Limb (tissue), 2 donors: ENCODE data around the gene FMNL2.
"Not testable (repeated sequence)": the region's sequence is repeated elsewhere in the genome, so short reads cannot be mapped to it uniquely, and the experiment has no call there.

Source experiments
- DNase-seq, 2 donors: peaks; one replicate each; pipeline ENCODE4 v3.0.0-alpha.2; 2016; ENCODE audit errors: extremely low spot score in 2 of 2

The FMNL2 gene

DNA sequence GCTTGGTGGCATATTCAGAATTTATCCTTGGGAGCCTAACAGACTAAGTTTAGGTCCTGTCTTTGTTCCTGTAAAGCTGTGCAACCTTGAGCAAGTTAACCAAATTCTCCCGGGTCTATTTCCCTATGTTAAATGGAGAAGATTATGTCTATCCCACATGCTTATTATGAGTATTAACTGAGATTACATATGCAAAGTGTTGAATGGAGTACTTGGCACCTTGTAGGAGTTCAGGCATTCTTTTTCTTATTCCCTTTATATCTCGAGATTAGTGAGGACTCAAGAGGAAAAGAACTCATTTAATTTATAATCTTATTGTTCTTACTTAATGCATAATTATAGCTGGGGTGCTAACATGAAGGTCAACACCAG lies 184.6 kb downstream of the FMNL2 start:
- DNase-seq: no peak

DNA sequence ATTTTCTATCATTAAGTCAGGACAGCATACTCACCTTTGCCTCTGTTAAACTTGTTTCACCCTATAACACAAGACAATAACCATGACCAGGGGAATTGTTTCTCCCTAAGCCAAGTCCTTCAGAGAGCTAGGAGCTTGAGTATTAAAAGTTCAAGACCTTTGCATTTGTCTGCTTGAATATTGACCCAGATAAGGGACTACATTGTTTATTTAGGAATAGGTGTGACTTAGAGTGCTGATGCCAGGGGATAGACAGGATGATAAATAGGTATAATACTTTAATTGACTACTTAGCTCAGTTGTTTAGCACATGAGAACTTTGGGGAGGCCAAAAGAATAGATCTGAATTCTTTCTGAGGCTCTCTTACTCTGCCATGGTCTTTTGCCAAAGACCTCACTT lies 185.8 kb downstream of the FMNL2 start:
- no peak for DNase-seq

DNA sequence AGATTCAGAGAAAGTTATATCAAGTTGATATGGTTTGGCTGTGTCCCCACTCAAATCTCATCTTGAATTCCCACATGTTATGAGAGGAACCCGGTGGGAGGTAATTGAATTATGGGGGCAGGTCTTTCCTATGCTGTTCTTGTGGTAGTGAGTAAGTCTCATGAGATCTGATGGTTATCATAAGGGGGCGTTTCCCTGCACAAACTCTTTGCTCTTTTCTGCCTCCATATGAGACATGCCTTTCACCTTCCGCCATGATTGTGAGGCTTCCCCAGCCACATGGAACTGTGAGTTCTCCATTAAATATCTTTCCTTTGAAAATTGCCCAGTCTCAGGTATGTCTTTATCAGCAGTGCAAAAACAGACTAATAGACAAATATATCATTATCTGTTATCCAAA lies 187.5 kb downstream of the FMNL2 start:
- DNase-seq: not testable (repeated sequence)

DNA sequence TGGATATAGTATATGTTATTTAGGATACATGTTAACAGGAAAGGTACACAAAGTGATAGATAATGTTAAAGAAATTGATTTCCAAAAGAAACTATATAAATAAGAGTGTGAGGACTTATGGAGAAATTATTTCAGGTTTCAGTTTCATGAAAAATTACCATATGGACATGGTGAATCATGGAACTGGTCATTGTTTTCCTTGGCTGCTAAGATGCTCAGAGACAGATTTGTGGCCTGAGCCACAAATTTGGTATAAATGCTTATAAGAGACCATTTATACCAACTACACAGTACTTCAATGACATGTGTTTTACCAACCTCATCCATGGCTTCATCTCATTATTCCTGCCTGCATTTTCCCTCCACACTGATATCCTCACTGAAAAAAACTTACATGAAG lies 188.1 kb downstream of the FMNL2 start:
- no peak for DNase-seq

DNA sequence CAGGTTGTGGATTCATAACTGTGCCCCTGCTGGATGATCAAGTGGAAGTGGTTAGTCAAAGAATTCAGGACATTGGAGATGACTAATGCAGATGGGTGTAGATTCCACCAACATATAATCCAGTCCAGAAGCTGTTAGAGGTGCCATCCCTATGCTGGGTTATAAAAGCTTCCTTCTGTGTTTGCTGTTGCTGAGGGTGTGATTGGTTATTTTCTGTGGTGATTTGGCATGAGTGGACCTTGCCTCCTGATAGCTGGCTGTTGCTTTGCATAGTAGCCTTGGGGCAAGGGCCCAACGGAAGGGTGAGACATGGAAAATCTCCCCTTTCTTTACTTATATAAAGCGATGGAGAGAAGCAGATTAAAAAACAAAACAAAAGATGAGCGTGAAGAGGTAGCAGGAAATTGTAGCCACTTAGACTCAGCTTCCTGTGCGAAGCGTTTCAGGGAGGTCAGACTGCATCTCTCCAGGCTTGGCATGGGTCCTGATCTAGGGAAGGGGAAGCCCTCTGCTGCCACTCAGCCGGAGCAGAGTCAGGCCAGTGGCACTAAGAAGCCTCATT lies 190.4 kb downstream of the FMNL2 start:
- no peak for DNase-seq

DNA sequence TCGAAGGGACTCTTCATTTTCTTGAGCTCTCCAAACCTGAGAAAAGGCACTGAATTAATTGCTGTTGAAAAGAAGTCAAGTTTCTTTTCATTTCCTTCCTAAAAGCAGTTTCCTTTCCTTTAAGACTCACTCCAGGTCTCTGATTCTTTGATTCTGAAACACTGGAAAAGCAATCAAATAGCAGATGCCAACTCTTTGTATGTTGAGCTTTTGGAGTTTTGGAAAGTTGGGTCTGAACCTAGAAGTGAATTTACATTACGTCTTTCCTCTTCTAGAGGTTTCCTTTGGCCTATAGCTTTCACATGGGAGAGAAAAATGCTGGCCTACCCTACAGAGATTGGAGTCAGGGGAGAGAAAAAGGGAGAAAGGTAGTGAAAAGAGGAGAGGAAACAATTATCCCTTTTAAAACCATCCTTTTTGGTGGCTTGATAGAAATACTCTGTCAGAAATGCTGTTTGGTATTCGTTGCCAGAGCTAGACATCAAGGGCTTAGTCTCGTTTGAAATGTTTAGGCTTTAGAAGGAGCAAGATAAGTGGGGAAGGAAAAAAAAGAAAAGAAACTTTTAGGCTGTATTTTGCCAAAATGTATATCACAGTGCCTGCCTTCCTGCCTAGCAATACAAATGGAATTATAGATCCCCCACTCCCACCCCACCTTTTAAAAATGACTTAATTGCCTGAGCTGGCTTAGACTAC lies 194.6 kb downstream of the FMNL2 start:
- DNase-seq: peak in 1 of 2 donors; percentile 36

DNA sequence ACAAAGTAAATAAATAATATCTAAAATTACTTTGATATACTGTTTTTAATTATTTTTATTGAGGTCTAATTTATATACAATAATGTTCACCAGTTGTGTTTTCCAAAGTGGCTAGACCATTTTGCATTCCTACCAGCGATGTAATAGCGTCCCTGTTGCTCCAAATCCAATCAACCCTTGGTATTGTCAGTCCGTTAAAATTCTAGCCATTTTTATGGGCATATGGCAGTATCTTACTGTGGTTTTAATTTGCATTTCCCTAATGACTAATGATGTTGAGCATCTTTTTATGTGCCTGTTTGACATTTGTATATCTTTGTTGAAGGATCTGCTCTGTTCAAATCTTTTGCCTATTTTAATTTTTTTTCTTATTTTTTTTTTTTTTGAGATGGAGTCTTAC lies 197.3 kb downstream of the FMNL2 start:
- no peak for DNase-seq

DNA sequence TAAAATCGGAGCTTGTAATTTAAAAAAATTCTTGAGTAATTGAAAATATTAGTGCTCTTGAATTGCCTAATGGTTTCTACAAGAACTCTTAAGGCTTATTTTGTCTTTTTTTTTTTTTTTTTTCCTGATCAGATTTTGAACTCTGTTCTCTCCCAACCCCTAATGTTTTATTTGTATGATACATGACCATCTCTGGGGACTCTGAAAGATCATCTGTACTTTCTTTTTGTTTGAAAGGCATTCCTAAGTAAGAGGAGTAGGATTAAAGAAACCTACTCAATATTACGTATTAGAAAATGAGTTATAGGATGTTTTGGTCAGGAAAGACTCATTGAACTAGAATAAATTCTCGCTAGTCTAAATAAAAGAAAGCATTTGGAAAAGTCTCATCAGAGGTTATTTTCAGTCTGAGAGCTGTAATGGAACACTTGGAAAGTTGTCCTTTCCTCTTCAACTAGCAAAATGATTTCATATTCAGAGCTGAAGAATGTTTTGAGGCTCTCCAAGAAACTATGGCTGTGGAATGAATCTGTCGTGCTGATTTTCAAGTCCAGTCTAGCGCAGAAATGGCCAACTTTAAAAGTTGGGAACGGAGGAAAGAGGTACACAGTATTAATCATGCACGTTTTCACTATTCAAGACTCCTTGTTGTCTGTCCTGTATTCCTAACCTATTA lies 199.6 kb downstream of the FMNL2 start:
- peak in 1 of 2 donors; percentile 39 for DNase-seq

DNA sequence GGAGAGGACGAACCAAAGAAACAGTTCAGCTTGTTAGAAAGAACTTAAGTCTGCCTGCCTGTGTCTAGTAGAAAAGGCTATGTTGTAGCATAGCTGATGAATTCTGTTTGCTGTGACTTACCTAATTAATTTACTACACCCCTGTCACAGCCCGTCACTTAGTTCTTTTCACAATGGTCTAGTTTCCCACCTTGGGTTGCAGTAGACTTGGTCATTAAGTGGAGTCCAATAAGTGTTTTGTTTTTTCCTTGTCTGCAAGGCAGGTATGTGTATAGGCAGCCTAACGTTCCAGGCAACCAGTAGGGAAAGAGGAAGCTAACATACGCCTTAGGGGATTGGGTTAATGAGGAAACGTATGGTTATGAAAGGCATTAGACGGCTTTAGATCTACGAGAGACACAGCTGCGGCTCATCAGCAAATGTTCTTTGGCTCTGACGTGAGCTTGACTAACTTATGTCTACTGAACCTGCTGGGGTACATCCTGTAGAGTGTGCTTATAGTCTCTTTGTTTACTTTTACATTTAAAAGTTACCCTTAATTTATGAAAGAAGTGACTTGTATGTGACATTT lies 202.2 kb downstream of the FMNL2 start:
- peak in 1 of 2 donors; percentile 56 for DNase-seq

DNA sequence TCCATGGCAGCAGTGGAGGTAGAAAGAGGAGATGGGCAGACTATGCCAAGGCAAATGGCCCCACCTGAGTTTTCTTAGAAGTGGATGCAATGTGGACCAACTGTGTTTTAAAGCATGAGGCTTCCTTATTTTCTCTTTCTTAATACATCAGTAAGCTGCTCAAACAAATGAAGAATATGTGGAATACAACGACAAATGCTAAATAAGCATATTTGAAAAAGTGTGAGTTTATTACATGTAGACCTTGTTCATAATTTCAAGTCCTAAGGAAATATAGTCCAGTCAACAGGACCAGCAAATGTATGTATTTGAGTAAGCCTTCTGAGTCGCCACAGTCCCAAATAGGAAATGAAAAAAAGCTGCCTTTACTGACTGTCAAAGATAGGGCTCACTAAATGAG lies 204.4 kb downstream of the FMNL2 start:
- DNase-seq: no peak

DNA sequence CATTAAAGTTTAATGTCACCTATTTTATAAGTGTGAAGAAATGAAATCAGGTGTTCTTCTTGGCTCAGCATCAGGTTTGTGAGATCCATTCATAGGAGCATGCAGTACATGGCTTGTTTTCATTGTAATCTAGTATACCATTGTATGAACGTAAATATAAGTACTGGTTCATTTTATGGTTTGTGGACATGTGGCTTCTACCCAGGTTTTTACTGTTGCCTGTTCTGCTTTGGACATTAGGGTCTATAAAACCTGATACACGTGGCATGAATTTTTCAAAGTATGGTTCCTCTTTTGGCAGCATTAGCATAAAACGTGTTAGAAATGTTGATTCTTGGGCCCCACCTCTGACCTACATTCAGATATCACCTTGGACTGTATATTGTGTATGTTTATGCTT lies 206.7 kb downstream of the FMNL2 start:
- no peak for DNase-seq

DNA sequence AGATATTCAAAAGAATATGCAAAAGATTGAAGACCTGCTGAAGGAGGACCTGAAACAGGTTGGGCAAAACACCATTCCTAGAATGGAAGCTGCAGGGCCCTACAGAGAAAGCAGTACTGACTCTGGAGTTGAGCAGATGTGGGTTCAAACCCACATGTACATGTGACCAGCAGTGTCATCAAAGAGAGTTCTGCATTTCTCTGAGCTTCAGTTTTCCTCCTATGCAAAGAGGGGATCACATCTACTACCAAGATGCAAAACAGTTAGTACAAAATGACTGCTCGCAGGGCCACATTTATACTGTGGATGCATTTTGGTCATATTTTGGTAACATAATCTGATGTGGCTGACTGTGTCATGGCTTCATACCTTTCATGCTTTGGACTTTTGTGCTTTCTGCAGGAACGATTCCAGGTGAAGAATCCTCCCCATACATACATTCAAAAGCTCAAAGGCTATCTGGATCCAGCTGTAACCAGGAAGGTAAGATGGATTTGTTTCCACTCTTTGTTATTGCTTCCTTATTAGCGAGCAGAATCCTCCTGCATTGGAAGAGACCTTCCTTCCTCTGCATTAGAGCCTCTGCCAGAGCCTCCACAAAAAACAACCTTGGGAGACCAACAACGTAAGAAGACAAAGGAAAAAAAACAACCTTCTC lies 207.5 kb downstream of the FMNL2 start:
- DNase-seq: no peak

DNA sequence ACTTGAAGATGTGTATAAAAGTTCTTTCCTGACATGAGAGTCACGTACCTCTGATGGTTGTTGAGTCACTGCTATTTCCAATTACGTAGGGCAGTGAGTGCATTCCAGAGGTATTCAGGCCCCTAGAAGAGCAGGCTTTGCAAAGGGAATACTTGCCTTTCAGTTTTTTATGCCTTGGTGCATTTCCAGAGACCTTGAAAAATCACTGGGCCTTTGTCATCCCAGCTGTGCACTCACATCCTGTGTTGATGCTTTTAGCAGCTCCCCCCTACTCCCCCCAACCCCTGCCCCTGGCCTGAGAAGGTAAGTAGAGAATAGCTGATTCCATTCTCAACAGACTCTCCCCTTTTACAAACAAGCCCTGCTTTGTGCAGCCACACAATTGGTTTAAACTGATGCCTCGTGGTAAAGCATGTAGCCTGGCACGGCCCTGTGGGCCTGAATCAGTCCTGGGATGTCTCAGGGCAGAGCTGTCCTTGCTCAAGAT lies 208.1 kb downstream of the FMNL2 start:
- DNase-seq: peak; percentile 45 to 62

DNA sequence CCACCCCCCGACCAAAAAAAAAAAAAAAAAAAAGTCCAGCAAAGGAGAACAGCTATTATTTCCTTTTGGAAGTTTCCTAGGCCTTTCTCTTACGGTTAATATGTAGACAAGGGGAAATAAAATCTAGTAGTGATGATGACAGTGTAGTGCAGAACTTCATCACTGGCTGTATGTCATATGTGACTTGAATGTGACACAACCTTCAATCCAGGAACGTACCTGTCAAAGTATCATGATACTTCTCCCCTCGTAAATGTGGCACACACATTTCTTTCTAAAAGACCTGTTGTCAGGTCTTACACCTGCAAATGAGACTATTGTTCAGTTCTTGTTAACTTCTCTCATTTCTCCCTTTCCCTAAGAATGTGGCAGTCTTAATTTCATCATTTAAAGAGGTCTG lies 208.7 kb downstream of the FMNL2 start:
- DNase-seq: no peak

DNA sequence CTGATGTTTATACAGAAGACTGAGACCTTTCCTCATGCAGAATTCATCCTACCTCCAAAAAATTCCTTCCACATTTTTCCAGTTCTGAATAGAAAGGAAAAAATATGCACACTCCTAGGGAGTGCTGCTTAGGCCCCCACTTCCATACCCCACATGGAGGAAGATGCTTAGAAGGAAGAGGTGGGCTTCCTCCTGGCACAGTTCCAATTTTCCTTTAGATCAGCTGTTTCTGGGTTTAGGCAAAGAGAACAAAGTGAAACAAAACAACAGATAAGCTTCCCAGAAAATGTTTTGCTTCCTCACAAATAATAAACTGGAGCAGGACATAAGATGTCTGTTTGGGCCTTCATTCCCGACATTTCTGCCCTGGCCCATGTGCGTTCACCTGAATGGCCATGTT lies 209.7 kb downstream of the FMNL2 start:
- no peak for DNase-seq

DNA sequence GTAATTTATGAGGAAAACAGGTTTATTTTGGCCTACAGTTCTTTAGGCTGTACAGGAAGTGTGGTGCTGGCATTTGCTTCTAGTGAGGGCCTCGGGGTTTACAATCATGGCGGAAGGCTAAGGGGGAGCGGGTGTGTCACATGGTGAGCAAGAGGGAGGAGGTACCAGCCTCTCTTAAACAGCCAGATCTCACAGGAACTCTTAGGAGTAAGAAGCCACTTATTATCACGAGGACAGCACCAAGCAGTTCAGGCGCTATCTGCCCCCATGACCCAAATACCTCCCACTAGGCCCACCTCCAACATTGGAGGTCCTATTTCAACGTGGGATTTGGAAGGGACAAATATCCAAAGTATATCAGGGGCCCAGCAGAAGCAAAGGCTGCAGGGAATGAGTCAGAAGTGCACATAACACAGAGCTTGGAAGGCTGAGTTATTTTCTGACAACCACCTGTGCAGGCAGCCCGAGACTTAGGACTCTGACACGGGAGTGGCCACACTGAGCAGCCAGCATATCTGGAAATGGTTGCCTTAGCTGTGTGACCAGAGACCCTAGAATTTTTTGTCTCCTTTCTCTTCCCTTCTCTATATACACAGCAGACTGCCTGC lies 211.4 kb downstream of the FMNL2 start:
- DNase-seq: no peak

DNA sequence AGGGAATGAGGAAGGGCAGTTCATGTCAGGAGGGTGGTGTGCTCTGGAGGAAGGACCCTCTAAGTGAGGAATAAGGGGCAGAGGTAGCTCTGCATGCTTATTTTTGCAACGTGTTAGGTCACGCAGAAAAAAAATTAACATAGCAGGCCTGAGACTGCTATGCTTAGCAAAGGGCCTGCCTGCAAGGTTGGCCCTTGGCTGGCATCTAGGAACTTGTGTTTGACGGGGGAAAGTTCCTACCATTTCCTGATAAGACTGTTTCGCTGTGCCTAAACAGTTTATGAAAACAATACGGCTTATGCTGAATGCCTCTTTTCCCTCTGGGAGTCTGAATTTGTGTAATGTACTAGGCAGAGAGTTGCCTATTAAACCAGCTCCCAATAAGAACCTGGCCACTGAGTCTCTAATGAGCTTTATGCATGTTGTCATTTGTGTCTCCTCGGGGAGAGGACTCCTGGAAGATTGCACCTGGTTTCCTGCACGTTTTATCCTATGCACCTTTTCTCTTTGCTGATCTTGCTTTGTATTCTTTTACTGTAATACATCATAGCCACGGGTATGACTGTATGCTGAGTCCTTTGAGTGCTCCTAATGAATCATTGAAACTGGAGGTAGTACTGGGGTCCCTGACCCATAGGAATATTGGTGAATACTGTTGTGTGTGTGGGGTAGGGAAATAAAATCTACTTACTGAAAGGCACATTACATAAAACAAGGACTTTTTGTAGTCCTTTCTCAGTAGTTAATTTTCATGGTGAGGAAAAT lies 213.3 kb downstream of the FMNL2 start:
- no peak for DNase-seq

DNA sequence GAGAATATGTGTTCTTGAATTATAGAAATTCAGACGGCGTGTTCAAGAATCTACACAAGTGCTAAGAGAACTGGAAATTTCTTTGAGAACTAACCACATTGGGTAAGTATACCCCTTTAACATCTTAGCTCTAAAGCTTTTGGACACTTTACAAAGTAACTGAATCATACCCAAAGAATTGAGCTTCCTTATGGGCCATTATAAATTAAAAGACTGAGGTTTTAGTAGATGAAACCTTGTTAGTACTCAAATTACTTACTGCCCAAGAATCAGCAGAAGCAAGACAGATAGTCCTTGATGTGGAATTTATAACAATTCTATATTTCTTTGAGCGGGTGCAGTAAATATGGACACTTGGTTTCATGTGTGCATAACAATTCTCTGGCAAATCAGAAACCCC lies 214.0 kb downstream of the FMNL2 start:
- DNase-seq: no peak

DNA sequence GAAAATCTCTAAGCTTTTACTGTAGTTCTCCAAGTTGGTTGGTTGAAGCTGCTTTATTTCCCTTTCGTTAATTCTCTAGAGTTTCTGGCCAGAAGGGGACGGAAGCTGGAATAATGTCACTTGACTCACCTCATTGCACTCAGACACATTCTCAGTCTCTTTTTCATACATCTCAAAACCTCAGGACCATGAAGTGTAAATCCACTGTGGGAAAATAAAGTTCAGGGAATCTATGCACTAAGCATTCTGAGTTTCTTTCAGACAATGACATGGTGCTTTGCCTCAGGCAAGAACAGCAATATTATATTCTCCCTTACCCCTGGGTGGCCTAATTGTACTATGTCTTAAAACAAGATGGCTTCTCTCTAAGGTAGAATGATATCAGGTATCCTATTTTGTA lies 214.4 kb downstream of the FMNL2 start:
- no peak for DNase-seq

DNA sequence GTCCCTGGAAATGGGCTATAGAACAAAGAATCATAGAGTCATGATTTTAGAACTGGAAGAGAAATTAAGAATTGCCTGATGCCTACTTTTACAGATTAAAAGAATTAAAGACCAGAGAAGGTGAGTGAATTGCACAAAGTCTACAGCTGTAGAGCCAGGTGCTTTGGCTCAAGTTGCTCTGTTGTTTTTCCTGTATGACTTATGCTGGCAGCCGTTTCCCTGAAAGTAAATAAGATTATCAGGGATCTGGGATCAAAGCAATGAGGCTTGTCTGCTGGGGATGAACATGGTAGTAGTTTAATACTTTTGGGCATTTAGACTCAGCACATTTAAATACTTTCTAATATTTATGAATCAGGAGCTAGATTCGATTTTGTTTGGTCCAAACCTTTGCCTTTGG lies 215.4 kb downstream of the FMNL2 start:
- no peak for DNase-seq

DNA sequence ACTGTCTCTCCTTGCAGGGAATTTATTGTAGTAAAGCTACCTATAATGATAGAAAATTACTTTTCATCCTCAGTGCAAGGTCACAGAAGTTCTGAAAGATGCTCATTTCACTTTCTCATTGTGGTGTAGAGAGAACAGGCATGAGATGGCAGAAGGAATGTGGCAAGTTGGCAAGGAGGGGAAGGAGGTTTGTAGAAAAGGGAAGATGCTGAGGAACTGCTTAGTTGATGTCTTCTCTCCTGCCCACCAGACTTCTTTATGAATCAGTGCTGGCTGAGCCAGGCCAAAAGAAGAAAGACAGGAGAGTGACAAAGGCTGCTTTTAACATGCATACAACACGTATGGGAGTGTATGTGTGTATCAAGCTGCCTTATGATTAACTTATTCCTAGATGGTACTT lies 217.9 kb downstream of the FMNL2 start:
- DNase-seq: no peak
